KG1 (cell line): ENCODE data around the gene GPC6.
"Not testable (repeated sequence)": the region's sequence is repeated elsewhere in the genome, so short reads cannot be mapped to it uniquely, and the experiment has no call there.

Experiments
- DNase-seq: peaks from one replicate; lab custom pipeline; 2025; lab: John Stamatoyannopoulos, UW

GPC6 gene

GRCh38 chr13:94325650-94326049 is 1099.0 kb downstream of the GPC6 start:
- DNase-seq, result no peak

GRCh38 chr13:94327318-94327717 is 1100.7 kb downstream of the GPC6 start:
- DNase-seq, result no peak

- DNase-seq, result no peak
Observed at GRCh38 chr13:94328381-94329041, 1101.9 kb downstream of the GPC6 start.

GRCh38 chr13:94329277-94329676 is 1102.7 kb downstream of the GPC6 start:
- DNase-seq, result no peak

- no peak for DNase-seq
Observed at GRCh38 chr13:94329754-94330551, 1103.3 kb downstream of the GPC6 start.

- no peak for DNase-seq
Observed at GRCh38 chr13:94330552-94331071, 1104.0 kb downstream of the GPC6 start.

DNA sequence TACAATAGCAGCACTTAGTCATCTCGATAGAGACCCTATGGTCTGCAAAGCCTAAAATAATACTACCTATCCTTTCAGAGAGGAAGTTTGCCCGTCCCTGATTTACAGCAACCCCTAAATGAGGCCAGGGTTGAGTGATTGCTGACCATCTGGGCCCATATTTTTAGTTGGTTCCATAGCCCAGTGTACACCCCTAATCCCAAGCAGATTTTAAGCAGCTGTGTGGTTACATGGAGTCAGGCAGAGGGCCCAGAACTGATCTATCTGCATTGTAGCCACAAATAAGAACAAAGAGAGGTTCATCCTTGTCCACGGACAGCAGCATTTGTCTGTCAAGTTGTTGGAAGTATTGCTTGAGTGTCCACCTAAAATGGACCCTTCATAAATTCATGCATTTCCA is 1104.7 kb downstream of the GPC6 start:
- DNase-seq, result no peak

- DNase-seq, result no peak
Observed at GRCh38 chr13:94332359-94333096, 1105.9 kb downstream of the GPC6 start.

- DNase-seq, result no peak
Observed at GRCh38 chr13:94333131-94333820, 1106.7 kb downstream of the GPC6 start.

- no peak for DNase-seq
Observed at GRCh38 chr13:94335761-94336526, 1109.3 kb downstream of the GPC6 start.

GRCh38 chr13:94339116-94339687 is 1112.6 kb downstream of the GPC6 start:
- no peak for DNase-seq

DNA sequence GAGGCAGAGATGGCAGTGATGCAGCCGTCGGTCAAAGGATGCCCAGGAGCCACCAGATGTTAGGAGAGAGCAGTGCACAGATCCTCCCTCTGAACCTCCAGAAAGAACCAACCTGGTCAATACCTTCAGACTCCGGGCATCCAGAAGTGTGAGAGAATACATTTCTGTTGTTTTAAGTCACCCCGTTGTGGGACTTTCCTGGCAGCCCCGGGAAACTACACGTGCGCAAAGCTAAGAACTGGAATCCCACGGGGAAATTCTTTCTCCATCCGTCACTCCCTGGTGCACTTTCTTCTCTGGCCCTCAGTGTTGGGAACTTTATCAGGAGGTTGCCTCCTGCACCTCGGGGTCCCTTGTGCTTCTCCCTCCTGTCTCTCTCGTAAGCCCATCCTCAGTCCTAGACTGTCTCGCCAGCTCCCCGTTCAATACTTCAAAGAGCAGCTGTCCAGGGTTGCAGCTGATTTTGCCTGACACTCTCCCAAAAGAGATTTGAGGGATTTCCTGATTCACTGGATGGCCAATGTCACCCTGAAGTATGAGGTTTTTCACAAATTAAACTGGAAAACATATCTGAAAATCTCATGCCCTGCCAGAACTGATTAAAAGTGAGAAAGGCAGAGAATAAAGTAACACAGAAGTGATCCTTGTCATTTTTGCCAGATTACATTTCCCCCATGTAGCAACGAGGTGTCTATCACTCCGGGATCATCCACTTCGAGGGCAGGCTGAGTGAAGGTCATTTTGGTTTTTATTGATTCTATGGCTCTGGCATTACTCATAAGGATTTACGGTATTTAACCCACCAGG is 1116.0 kb downstream of the GPC6 start:
- no peak for DNase-seq

DNA sequence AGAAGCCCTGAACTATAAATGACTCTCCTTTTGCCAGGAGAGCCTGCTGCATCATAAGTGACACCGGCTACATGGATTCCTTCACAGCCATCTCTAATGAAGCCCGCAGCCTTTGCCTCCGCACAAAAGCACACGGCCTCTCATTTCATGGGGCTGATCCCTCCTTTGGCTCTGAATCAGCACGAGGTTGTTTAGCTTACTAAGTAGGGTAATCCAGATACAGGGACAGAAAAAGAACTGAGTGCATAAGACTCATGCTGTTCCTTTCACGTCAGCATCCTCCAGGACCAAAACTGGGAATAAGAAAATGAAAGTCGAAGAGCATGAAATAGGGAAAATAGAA is 1116.6 kb downstream of the GPC6 start:
- no peak for DNase-seq

DNA sequence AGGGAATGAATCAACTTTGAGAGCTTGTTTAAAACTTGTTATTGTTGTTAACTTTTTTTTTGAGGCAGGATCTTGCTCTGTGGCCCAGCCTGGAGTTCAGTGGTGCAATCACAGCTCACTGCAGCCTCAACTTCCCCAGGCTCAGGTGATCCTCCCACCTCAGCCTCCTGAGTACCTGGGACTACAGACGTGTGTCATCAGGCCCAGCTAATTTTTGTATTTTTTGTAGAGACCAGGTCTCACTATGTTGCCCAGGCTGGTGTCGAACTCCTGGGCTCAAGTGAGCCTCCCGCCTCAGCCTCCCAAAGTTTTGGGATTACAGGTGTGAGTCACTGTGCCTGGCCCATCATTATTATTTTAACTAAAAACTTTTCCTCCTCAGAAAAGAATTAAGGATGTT is 1117.1 kb downstream of the GPC6 start:
- not testable (repeated sequence) for DNase-seq

GRCh38 chr13:94344126-94344818 is 1117.7 kb downstream of the GPC6 start:
- DNase-seq, result no peak

- DNase-seq, result no peak
Observed at GRCh38 chr13:94345374-94346195, 1119.0 kb downstream of the GPC6 start.

GRCh38 chr13:94346261-94347019 is 1119.8 kb downstream of the GPC6 start:
- no peak for DNase-seq
